Measurements from ENCODE around the gene INHBB.

The INHBB gene

DNA sequence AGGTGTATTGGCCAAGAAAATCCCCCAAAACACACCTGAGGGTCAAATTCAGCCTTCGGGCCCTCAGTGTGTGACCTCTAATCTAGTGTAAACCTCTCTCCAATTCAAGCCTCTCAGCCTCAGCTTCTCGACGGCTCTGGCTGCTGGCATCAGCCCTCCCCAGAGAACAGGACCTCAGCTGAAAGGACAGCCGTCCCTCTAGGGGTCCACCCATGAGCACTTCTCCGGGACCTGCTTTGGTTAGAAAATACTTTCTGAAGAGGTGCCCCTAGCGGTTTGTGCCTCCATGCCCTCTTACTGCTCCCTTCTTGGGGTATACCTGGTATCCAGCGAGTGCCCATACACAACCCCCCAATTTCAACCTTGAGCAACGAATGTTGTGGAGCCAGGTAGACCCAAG, 48.8 kb downstream of the INHBB start:
- in situ Hi-C loops (cut with MboI; ENCODE audit: low sequenced_read_pairs) = no loop called here

DNA sequence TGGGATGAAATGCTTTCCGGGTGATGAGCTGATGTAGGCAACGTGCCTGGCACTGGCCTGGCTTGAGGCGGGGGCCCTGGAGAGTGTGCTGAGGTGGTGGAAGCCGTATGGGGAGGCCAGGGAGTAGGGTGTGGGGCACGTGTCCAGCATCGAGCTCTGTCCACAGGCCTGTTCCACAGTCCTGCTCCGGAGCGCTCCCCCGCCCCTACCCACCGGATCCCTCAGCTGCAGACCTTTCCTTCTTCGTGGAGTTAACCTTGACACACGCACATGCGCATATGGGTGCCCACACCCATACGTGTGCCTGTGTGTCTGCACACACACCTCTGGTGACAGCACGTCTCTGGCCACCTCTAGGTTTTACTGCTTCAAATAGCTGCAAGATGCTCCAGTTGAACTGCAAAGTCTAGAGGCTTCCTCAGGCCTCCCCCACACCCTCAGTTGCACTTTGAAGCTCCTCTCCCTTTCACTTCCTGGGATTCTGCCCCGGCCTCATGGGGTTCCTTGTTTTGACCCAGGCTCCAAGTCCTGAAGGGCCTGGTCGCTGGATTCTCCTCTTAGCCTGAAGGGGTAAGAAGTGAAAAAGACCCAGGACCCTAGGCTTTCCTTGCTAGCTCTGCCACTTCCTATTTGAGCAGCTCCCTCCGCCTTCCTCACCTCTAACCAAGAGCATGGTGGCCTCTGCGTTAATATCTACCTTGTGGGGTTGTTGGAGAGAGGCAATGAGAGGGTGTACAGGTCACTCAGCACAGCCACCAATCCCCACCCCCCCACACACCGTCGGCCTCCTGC, 49.5 kb downstream of the INHBB start:
- in situ Hi-C loops (cut with MboI; ENCODE audit: low sequenced_read_pairs) = no loop called here

DNA sequence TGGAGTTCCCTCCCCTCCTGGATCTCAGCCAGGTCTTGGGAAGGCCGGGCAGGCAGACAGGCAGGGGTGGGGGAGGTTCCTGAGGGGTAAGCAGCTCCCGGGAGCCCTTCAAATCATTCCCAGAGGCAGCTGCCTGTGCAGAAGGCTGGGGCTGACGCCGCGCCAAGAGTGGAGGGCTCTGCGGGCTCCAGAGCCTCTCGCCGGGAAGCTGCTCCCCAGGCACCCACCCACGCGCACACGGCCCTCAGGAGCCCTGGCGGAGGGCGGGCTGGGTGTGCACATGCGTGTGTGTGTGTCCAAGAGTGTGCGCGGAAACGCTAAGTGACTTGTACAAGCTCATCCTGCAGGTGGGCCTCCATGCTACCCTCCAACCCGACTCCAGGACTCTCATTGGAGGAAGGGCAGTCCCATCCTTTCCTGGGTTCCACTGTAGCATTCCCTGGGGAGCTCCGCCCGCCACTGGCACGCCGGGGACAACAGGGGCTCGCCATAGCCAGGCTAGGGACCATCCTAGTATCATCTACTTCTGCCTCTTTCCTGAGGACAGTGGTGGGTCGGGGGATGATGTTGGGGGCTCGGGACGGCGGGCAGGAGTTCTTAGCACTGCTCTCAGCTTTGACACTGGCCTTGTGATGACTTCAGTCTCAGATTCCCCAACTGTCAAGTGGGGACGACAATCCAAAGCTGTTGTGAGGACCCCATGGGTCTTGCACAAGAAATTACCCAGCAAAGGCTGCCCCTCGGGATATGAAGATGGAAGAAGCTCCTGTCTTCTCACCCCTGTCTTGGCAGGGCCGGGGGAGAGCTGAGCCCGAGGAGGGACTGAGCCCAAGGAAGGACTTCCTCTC, 50.3 kb downstream of the INHBB start:
- in situ Hi-C loops (cut with MboI; ENCODE audit: low sequenced_read_pairs) = no loop called here

DNA sequence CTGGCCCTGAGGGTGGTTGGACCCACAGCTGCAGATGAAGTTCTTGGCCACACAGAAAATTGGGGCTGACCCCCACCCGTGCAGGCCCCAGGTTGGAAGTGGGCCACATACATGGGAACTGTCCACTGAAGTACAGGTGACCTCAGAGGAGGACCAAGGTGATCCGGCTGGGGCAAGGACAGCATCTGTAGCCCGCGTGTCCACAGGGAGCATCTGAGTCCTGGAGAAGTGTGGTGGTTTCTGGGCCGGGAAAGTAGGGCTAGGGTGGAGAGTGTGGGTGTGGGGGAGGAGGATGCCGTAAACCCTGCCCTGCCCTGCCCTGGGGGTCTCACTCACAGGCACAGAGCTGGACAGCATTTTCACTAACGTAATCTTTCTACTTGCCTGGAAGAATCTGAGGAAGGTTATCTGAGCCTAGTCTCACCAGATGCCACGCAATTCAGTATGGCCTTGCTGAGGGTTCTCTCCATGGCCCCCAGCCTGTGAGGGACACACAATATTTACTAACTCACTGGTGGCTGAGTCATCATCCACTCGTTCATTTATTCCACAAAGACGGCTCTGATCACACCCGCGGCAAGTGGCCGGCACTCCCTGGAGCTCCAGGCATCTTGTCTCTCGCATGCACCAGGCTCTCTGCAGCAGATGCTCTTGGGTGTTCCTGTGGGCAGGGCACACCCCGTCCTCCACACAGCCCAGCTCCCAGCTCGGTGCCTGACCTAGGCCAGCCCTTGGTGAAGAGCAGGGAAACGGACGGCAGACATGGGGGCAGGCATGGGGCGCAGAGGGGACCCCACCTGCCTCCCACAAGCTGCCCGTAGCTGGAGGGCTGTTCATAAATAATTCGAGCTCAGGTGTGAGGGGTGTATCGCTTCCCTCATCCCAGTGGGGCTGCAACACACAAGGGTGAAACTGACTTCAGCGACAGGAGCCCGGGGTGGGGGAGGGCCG, 51.2 kb downstream of the INHBB start:
- in situ Hi-C loops (cut with MboI; ENCODE audit: low sequenced_read_pairs) = no loop called here

DNA sequence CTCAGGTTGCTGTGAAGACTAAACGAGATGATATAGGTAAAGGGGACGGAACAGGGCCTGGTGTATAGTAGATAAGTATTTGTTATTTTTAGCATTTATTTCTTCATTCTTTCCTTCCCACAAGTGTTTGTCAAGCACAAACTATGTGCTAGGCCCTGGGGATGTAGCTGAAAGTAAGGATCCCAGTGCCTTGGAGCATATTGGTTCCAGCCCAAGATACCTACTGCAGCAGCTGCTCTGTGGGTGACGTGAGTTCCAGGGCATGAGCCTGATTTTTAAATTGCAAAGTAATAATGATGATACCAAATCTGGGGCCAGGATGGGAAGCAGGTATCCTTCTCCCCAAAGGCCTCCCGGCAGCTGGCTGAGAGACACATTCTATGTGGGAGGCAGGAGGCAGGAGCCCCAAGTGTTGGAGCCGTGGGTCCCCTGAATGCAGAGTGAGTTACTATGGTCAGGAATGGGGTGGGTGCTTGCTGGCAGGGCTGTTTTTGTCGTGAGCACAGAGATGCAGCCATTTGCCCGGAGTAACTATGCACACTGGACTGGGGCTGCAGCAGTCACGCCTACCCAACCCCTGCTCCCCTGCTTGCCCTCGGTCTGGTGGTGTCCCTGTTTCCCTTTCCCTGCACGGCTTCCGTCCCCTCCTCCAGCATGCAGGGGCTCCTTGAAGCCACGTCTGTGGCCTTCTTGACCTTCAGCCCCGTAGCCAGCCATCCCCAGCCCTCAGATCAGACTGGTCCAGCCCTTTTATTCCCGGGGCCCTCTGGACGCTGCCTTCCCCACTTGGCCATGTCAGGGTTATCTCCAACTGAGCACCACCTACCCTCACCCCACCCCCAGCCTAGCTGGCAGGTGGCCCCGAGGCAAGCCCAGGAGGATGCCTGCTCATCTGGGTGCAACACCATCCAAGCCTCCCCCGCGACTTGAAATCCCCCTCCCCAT, 52.4 kb downstream of the INHBB start:
- in situ Hi-C loops (cut with MboI; ENCODE audit: low sequenced_read_pairs) = no loop called here

DNA sequence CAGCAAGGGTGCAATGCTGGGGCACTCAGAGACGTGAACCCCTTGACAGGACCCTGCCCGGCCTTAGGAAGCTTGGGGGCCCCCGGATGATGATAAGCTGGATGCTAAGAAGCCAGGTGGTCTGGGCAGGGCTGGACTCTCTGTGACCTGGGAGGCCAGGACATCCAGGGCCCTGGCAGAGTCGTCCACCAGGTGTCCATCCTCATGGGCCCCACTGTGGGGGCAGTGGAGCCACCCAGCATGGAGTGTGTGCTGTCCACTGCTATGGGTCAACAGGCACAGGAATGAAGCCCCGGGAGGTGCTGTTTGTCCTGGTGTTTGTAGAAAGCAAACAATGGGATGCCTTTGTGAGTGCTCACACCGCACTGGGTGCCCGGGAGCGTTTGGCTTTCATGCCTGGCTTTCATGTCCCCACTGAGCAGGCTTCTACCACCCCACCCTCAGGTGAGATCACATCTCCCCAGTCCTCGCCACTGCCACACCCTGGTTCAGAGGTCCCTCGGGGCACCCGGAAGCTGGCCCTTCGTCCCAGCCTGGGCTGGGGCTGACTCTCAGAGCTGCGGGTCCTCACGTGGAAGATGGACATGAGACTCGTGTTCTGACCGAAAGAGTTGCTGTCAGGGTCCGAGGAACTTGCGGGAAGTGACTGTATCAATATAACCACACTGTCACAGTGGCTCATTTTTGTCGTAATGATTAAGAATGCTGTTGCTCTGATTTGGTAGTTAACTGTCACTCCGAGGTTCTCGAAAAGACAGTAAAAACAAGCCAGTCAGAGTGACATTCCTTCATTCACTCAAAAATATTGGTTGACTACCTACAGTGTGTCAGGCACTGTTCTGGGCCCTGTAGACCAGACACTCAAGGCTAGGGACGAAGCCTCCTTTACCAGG, 53.3 kb downstream of the INHBB start:
- in situ Hi-C loops (cut with MboI; ENCODE audit: low sequenced_read_pairs) = no loop called here

DNA sequence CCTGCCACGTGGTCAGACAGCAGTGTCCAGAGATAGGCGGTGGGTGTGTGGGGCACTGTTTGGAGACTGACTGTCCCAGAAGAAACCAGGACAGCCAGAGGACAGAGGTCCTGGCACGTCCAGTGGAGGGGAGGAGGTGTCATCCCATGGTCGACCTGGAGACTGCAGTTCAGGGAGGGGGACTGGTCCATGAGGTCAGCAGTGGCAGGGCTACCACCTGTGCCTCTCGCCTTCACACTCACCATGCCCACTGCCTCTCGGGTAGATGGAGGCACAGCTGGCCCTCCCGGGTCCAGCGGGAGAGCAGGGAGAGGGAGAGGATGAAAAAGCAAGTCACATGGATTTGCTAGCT, 53.9 kb downstream of the INHBB start:
- in situ Hi-C loops (cut with MboI; ENCODE audit: low sequenced_read_pairs) = no loop called here

DNA sequence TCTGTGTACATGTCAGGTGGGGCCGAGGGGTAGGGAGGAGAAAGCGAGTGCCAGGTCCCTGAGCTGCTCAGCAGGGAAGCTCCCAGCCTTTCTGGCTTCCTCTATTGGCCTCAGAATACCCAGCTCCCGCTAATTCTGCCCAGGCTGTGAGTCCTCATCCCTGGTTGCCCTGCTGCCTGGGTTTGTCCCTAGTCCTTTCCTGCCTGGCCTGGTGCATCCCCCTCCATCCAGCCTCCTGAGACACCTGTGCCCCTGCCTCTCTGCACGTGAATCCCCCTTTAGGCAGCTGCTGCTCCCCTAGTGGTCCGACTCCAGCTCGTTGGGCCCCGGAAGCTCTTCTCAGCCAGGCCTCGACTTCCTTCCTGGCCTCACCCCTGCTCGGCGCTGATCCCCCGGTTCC, 54.6 kb downstream of the INHBB start:
- in situ Hi-C loops (cut with MboI; ENCODE audit: low sequenced_read_pairs) = no loop called here

Data from HL-60/S4 (cell line).